ENCODE data around the gene QPRT.
"Not testable (repeated sequence)": the region's sequence is repeated elsewhere in the genome, so short reads cannot be mapped to it uniquely, and the experiment has no call there.

The QPRT gene

GRCh38 chr16:29678691-29679267 is at the start of gene QPRT:
Gene QPRT, plus strand, starts transcription at chr16:29679180. Its CDS starts 18 bp downstream, at chr16:29679198.
- no peak for DNase-seq

GRCh38 chr16:29629318-29629717 is 49.7 kb upstream of the QPRT start:
- DNase-seq = not testable (repeated sequence)

GRCh38 chr16:29631658-29632057 is 47.3 kb upstream of the QPRT start:
- not testable (repeated sequence) for DNase-seq

GRCh38 chr16:29635902-29636301 is 43.1 kb upstream of the QPRT start:
- not testable (repeated sequence) for DNase-seq

- DNase-seq = not testable (repeated sequence)
Measured at GRCh38 chr16:29636368-29636767, 42.6 kb upstream of the QPRT start.

- DNase-seq = not testable (repeated sequence)
Measured at GRCh38 chr16:29638751-29639150, 40.2 kb upstream of the QPRT start.

- DNase-seq = no peak
Measured at GRCh38 chr16:29641561-29641960, 37.4 kb upstream of the QPRT start.

GRCh38 chr16:29643596-29643995 is 35.4 kb upstream of the QPRT start:
- DNase-seq = no peak

GRCh38 chr16:29644338-29644857 is 34.6 kb upstream of the QPRT start:
- DNase-seq = no peak

- DNase-seq = no peak
Measured at GRCh38 chr16:29644973-29645693, 33.8 kb upstream of the QPRT start.

GRCh38 chr16:29645694-29646187 is 33.2 kb upstream of the QPRT start:
- DNase-seq = no peak

- DNase-seq = no peak
Measured at GRCh38 chr16:29646947-29647346, 32.0 kb upstream of the QPRT start.

GRCh38 chr16:29649588-29650494 is 29.1 kb upstream of the QPRT start:
- no peak for DNase-seq

- no peak for DNase-seq
Measured at GRCh38 chr16:29650771-29651170, 28.2 kb upstream of the QPRT start.

GRCh38 chr16:29651774-29652349 is 27.1 kb upstream of the QPRT start:
- DNase-seq = no peak

GRCh38 chr16:29653471-29653870 is 25.5 kb upstream of the QPRT start:
- no peak for DNase-seq

- DNase-seq = not testable (repeated sequence)
Measured at GRCh38 chr16:29653890-29654289, 25.1 kb upstream of the QPRT start.

- DNase-seq = no peak
Measured at GRCh38 chr16:29656688-29657523, 22.1 kb upstream of the QPRT start.

GRCh38 chr16:29658705-29659104 is 20.3 kb upstream of the QPRT start:
- no peak for DNase-seq

GRCh38 chr16:29662000-29662728 is 16.8 kb upstream of the QPRT start:
- DNase-seq = no peak

- no peak for DNase-seq
Measured at GRCh38 chr16:29662729-29663015, 16.3 kb upstream of the QPRT start.

Data from NCI-H1436 treated with DMSO at 0.1 percent for 48 hours (cell line).